Nephron progenitor cell (in vitro differentiated cells): ENCODE data around the gene ERC2.

Source experiments
- DNase-seq: peaks from one replicate; pipeline ENCODE4 v3.0.0; 2021
- H3K27ac Mint-ChIP-seq: 2 replicates; pipeline ENCODE4 v1.8.0; 2021; ENCODE audit warnings: mild to moderate bottlenecking, moderate library complexity, mixed read lengths
- H3K27me3 Mint-ChIP-seq: 2 replicates; pipeline ENCODE4 v1.8.0; 2021; ENCODE audit warnings: mild to moderate bottlenecking, low read depth, mixed read lengths; ENCODE audit not compliant: poor library complexity
- H3K36me3 Mint-ChIP-seq: 2 replicates; pipeline ENCODE4 v1.8.0; 2021; ENCODE audit warnings: low read depth, mixed read lengths
- H3K4me1 Mint-ChIP-seq: 2 replicates; pipeline ENCODE4 v1.8.0; 2021; ENCODE audit warnings: mixed read lengths
- H3K4me3 Mint-ChIP-seq: 2 replicates; pipeline ENCODE4 v1.8.0; 2021; ENCODE audit warnings: mild to moderate bottlenecking, moderate library complexity, mixed read lengths
- H3K9me3 Mint-ChIP-seq: 2 replicates; pipeline ENCODE4 v1.8.0; 2021; ENCODE audit warnings: mild to moderate bottlenecking, moderate library complexity, mixed read lengths
- TF ChIP-seq, protein P1 (sequence below): fragments of 200-600 bp; sonication (generic); IDR thresholded peaks from 2 replicates; pipeline ENCODE4 v1.5.0; 2021; ENCODE audit warnings: antibody characterized with exemption

Gene ERC2

DNA sequence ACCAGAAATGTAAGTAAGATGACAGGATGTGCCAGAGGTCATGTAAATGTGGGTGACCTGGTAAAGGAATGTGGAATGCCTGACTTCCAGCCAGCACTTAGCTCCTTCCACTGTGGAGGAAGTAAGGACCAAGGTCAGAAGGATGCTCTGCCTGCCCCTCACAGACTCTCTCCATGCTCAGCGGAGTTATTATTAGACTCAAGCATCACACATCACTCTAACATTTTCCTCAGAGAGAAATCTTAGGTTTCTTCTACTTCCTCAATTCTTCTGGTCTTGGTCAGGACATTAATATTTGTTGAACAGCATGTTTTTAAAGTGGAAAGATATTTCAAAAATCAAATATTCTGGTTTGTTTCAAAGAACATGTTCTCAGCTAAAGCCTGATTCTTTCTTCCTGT, 749.7 kb downstream of the ERC2 start:
- Mint-ChIP-seq H3K27ac (no peak overlapping the region), H3K36me3 (no peaks in the 10 kb centered on the region), H3K9me3 (no peaks in the 10 kb centered on the region), H3K27me3 (peaks cover 4% of the 10 kb centered on the region), H3K4me3 (no peak overlapping the region), H3K4me1 (peaks cover 63% of the 10 kb centered on the region)
- TF ChIP-seq, protein P1, sequence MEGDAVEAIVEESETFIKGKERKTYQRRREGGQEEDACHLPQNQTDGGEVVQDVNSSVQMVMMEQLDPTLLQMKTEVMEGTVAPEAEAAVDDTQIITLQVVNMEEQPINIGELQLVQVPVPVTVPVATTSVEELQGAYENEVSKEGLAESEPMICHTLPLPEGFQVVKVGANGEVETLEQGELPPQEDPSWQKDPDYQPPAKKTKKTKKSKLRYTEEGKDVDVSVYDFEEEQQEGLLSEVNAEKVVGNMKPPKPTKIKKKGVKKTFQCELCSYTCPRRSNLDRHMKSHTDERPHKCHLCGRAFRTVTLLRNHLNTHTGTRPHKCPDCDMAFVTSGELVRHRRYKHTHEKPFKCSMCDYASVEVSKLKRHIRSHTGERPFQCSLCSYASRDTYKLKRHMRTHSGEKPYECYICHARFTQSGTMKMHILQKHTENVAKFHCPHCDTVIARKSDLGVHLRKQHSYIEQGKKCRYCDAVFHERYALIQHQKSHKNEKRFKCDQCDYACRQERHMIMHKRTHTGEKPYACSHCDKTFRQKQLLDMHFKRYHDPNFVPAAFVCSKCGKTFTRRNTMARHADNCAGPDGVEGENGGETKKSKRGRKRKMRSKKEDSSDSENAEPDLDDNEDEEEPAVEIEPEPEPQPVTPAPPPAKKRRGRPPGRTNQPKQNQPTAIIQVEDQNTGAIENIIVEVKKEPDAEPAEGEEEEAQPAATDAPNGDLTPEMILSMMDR, result no peak
- DNase-seq, result no peak

DNA sequence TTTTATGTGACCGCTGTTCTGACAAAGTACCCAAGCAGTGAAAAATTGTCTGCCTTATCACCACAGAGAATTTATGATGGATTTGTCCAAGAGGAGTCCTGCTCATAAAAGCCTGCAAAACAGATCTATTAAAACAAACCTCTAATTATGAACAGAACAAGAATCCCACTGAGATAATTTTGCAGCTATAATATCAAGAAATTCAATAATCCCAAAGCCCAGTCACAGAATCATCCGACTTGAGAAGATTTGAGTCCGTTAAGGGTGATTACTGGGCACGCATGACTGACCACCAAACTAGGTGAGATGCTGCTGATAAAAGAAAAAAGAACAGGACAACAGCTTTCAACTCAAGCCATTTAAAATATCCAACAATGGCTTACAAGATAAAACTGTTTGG, 750.2 kb downstream of the ERC2 start:
- Mint-ChIP-seq H3K36me3 (no peaks in the 10 kb centered on the region), H3K4me3 (no peak overlapping the region), H3K27me3 (peaks cover 4% of the 10 kb centered on the region), H3K27ac (no peak overlapping the region), H3K4me1 (peaks cover 58% of the 10 kb centered on the region), H3K9me3 (no peaks in the 10 kb centered on the region)
- TF ChIP-seq, protein P1, result no peak
- no peak for DNase-seq

DNA sequence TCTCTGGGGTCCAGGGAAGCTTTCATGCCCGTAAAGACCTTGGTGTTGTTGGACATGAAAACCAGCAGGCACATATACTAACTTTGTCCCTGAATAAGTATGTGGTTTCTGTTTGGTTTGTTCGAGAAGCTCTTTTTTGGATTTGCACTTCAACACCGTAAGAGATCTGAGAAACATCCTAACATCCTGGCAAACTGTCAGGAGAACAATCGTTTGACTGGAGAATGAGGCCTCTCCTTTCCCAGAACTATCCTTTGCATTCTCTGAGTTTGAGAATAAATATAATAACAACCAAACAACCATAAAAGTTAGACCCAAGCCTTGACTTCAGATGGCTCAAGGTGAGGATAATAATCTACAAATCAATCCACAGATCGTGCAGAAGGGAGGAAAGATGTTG, 750.8 kb downstream of the ERC2 start:
- Mint-ChIP-seq H3K4me1 (peaks cover 54% of the 10 kb centered on the region), H3K36me3 (no peaks in the 10 kb centered on the region)

DNA sequence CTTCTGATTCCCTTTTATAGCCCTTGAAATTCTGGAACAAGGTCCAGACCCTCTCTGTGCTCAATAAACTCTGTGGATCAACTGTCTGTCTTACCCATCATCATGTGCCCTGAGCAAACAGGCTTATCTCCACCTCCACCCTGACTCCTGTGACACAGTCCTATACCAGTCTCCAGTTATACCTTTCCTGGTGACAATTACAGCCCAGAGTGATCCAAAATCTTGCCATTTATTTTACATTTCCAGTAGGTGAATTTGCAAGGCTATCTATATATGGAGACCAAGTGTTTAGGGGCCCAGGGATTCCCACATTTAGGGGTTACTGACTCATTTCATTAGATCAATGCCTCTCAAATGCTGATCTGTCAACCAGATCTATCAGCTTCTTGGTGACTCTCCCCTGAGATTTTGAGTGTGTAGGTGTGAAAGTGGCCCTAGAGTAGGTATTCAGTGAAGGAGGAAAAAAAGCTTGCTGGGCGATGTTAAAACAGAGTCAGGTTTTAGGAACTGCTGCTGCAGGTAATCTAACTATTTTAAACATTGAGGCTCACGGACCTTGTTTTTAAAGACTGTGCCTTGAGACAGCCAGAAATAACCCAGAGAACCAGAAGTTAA, 751.5 kb downstream of the ERC2 start:
- no peak overlapping the region for H3K4me3 Mint-ChIP-seq
- no peak overlapping the region for H3K27ac Mint-ChIP-seq
- TF ChIP-seq, protein P1, result no peak
- no peak for DNase-seq
- peaks cover 46% of the 10 kb centered on the region for H3K4me1 Mint-ChIP-seq
- no peaks in the 10 kb centered on the region for H3K36me3 Mint-ChIP-seq
- H3K9me3 Mint-ChIP-seq, result no peaks in the 10 kb centered on the region
- peaks cover 4% of the 10 kb centered on the region for H3K27me3 Mint-ChIP-seq

More for the DNA sequence above, 750.8 kb downstream of the ERC2 start:
- Mint-ChIP-seq H3K4me3 (no peak overlapping the region), H3K27me3 (peaks cover 4% of the 10 kb centered on the region), H3K27ac (no peak overlapping the region), H3K9me3 (no peaks in the 10 kb centered on the region)
- no peak for DNase-seq
- TF ChIP-seq, protein P1, result no peak

DNA sequence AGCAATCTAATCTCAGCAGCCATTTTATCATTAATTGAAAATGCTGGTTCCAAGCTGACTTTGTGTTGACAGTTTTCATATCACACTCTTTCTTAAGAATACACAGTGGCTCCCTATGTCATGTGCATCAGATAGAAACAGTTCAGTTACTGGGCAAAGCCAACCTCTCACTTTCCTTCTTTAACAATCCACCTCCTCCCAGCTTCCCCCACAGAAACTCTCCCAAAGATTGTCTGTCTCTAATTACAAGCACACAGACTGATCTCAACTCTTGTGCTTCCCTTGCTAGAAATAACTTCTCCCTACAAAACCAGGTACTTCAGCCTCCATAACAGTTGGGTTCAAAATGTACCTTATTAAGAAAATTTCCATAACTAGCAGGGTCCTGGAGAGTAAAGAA, 752.2 kb downstream of the ERC2 start:
- no peak for DNase-seq
- Mint-ChIP-seq H3K27ac (no peak overlapping the region), H3K36me3 (no peaks in the 10 kb centered on the region), H3K4me3 (no peak overlapping the region), H3K9me3 (no peaks in the 10 kb centered on the region), H3K27me3 (peaks cover 4% of the 10 kb centered on the region), H3K4me1 (peaks cover 40% of the 10 kb centered on the region)
- TF ChIP-seq, protein P1, result no peak

DNA sequence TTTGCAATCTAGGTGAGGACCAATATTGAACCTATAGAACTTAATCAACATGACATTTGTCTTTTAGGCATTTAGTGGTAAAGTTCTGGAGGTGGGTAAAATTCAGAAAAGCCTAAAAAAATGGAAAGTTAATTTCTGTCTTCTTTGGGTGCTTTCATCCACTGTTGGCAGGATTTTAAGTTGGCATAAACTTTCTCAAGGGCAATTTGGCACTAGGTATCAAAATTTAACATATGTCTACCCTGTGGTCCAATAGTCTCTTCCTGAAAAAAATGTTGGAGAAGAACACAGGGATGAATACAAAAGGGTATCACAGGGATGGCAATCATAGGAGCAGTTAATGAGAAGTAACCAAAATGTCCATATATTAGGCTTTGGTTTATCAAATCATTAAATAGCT, 754.2 kb downstream of the ERC2 start:
- TF ChIP-seq, protein P1, result no peak
- H3K27me3 Mint-ChIP-seq, result no peaks in the 10 kb centered on the region
- no peak overlapping the region for H3K4me3 Mint-ChIP-seq
- no peak for DNase-seq
- peaks cover 45% of the 10 kb centered on the region for H3K4me1 Mint-ChIP-seq
- no peak overlapping the region for H3K27ac Mint-ChIP-seq
- H3K9me3 Mint-ChIP-seq, result no peaks in the 10 kb centered on the region
- H3K36me3 Mint-ChIP-seq, result no peaks in the 10 kb centered on the region
